H1 (cell line): Measurements from ENCODE around the gene EHBP1. TPM values are rescaled to one million over a fixed set of nuclear protein-coding genes. Genes with fewer than 3 reads are reported as not detected.

Experiments used
- CTCF ChIA-PET: fragments of 300-600 bp; sonication (Branson Sonifier 250); formaldehyde crosslinking; loops from one replicate; lab custom pipeline; 2021; ENCODE audit not compliant: partially characterized antibody; lab: Charles Lee
- POLR2A ChIA-PET: fragments of 300-600 bp; sonication (Branson Sonifier 250); formaldehyde crosslinking; loops from one replicate; lab custom pipeline; 2021; ENCODE audit warnings: inconsistent platforms; ENCODE audit not compliant: partially characterized antibody; lab: Charles Lee
- DNase-seq, 2 experiments: peaks; one replicate each; pipeline versions ENCODE4 v3.0.0 to v3.0.0-alpha.2; 2010 to 2022; ENCODE audit warnings: low spot score in 2 of 2, low read depth in 1 of 2, mixed read lengths in 1 of 2
- FAIRE-seq: peaks from 2 replicates; lab custom pipeline; 2011; peaks lifted over from hg19 to GRCh38; lab: Jason Lieb, UNC
- H2AFZ ChIP-seq: 2 replicates; pipeline ENCODE4 v1.8.1; 2012; ENCODE audit warnings: low read length, inconsistent platforms
- H2AK5ac ChIP-seq: 2 replicates; pipeline ENCODE4 v1.6.1; 2013; ENCODE audit warnings: low read depth, low read length
- H2BK120ac ChIP-seq: replicated peaks from 2 replicates; pipeline ENCODE3; 2013; ENCODE audit warnings: low read depth, low read length, inconsistent platforms
- H2BK12ac ChIP-seq: 2 replicates; pipeline ENCODE4 v1.6.1; 2013; ENCODE audit warnings: low read depth, low read length
- H2BK15ac ChIP-seq: 2 replicates; pipeline ENCODE4 v1.6.1; 2013; ENCODE audit warnings: low read length
- H2BK20ac ChIP-seq: 2 replicates; pipeline ENCODE4 v1.6.1; 2013; ENCODE audit warnings: low read length
- H2BK5ac ChIP-seq: 2 replicates; pipeline ENCODE4 v1.6.1; 2013; ENCODE audit warnings: low read depth, low read length
- H3K14ac ChIP-seq: 2 replicates; pipeline ENCODE4 v1.6.1; 2013; ENCODE audit warnings: inconsistent platforms; ENCODE audit not compliant: insufficient read length
- H3K18ac ChIP-seq: 2 replicates; pipeline ENCODE4 v1.6.1; 2013; ENCODE audit warnings: low read length; ENCODE audit errors: extremely low read depth
- H3K23ac ChIP-seq: 2 replicates; pipeline ENCODE4 v1.6.1; 2013; ENCODE audit warnings: inconsistent platforms; ENCODE audit not compliant: insufficient read length
- H3K23me2 ChIP-seq: 2 replicates; pipeline ENCODE4 v1.6.1; 2013; ENCODE audit warnings: low read depth, low read length
- H3K27ac ChIP-seq: 2 replicates; pipeline ENCODE4 v1.6.1; 2011; ENCODE audit warnings: low read depth, low read length, inconsistent platforms
- H3K27me3 ChIP-seq, 4 experiments: replicated peaks in 1 of 4; 1 replicate in 1 of 4; 2 replicates in 3 of 4; pipeline versions ENCODE4 v1.6.1 to v1.8.1; 2011 to 2013; ENCODE audit warnings: low read length in 3 of 4, mild to moderate bottlenecking in 3 of 4, inconsistent platforms in 2 of 4, mixed read lengths in 2 of 4, moderate library complexity in 1 of 4; ENCODE audit not compliant: control insufficient read depth in 3 of 4, insufficient read depth in 3 of 4; ENCODE audit errors: extremely low read depth in 1 of 4
- H3K36me3 ChIP-seq, 4 experiments: 2 replicates each; pipeline versions ENCODE4 v1.6.1 to v1.8.1; 2011 to 2013; ENCODE audit warnings: mild to moderate bottlenecking in 4 of 4, low read length in 3 of 4, moderate library complexity in 2 of 4, control low read depth in 1 of 4, inconsistent platforms in 1 of 4; ENCODE audit not compliant: insufficient read depth in 4 of 4, control insufficient read depth in 2 of 4
- H3K4ac ChIP-seq: replicated peaks from 2 replicates; pipeline ENCODE3; 2013; ENCODE audit warnings: low read length, low read depth, mixed read lengths, inconsistent platforms; ENCODE audit not compliant: insufficient read length
- H3K4me1 ChIP-seq, 4 experiments: replicated peaks in 1 of 4; 1 replicate in 1 of 4; 2 replicates in 3 of 4; pipeline versions ENCODE4 v1.6.1 to v1.8.1; 2011 to 2013; ENCODE audit warnings: low read length in 3 of 4, inconsistent platforms in 2 of 4, mixed read lengths in 1 of 4; ENCODE audit not compliant: insufficient read depth in 4 of 4, control insufficient read depth in 3 of 4
- H3K4me2 ChIP-seq, 2 experiments: 2 replicates each; pipeline versions ENCODE4 v1.6.1 to v1.8.1; 2011 to 2013; ENCODE audit warnings: low read depth in 2 of 2, low read length in 2 of 2, control low read depth in 1 of 2, inconsistent platforms in 1 of 2, mild to moderate bottlenecking in 1 of 2; ENCODE audit not compliant: insufficient read depth in 1 of 2
- H3K4me3 ChIP-seq, 4 experiments: fragments of 200-600, 300-600 bp in 1 of 4; sonication (generic), shearing (Covaris generic), sonication (Bioruptor Twin) in 1 of 4; 2 replicates each; pipeline versions ENCODE4 v1.5.1 to v1.8.1; 2011 to 2016; ENCODE audit warnings: low read length in 4 of 4, low read depth in 3 of 4, control low read depth in 2 of 4, inconsistent platforms in 2 of 4, mild to moderate bottlenecking in 2 of 4, mixed read lengths in 1 of 4, moderate library complexity in 1 of 4; ENCODE audit not compliant: insufficient read depth in 2 of 4; ENCODE audit errors: extremely low read depth in 1 of 4
- H3K56ac ChIP-seq: replicated peaks from 2 replicates; pipeline ENCODE3; 2013; ENCODE audit warnings: low read depth, mild to moderate bottlenecking, mixed read lengths, low read length, inconsistent platforms; ENCODE audit not compliant: insufficient read length
- H3K79me1 ChIP-seq: 2 replicates; pipeline ENCODE4 v1.6.1; 2013; ENCODE audit warnings: low read depth, low read length, control low read depth
- H3K79me2 ChIP-seq, 2 experiments: 2 replicates each; pipeline versions ENCODE4 v1.6.1 to v1.8.1; 2012 to 2013; ENCODE audit warnings: low read length in 2 of 2, mild to moderate bottlenecking in 2 of 2, inconsistent platforms in 1 of 2; ENCODE audit not compliant: insufficient read depth in 2 of 2, control insufficient read depth in 1 of 2
- H3K9ac ChIP-seq, 4 experiments: replicated peaks in 1 of 4; 1 replicate in 1 of 4; 2 replicates in 3 of 4; pipeline versions ENCODE4 v1.6.1 to v1.8.1; 2011 to 2013; ENCODE audit warnings: low read depth in 3 of 4, low read length in 3 of 4, control low read depth in 2 of 4, mild to moderate bottlenecking in 2 of 4, moderate library complexity in 2 of 4, inconsistent platforms in 1 of 4; ENCODE audit errors: extremely low read depth in 1 of 4
- H3K9me3 ChIP-seq, 2 experiments: 2 replicates each; pipeline versions ENCODE4 v1.6.1 to v1.8.1; 2012 to 2013; ENCODE audit warnings: mild to moderate bottlenecking in 2 of 2, moderate library complexity in 2 of 2, control low read depth in 1 of 2, inconsistent platforms in 1 of 2, low read depth in 1 of 2, low read length in 1 of 2, mixed read lengths in 1 of 2; ENCODE audit not compliant: insufficient read depth in 2 of 2
- H4K20me1 ChIP-seq, 2 experiments: replicated peaks in 1 of 2; 2 replicates each; pipeline versions ENCODE3 to v1.8.1; 2011 to 2013; ENCODE audit warnings: inconsistent platforms in 2 of 2, low read length in 2 of 2, mild to moderate bottlenecking in 1 of 2; ENCODE audit not compliant: insufficient read depth in 2 of 2, control insufficient read depth in 1 of 2
- H4K5ac ChIP-seq: 2 replicates; pipeline ENCODE4 v1.6.1; 2013; ENCODE audit warnings: low read length, low read depth, mixed read lengths, inconsistent platforms; ENCODE audit not compliant: insufficient read length
- H4K8ac ChIP-seq: 2 replicates; pipeline ENCODE4 v1.8.0; 2013; ENCODE audit warnings: mild to moderate bottlenecking, moderate library complexity, low read length, inconsistent platforms; ENCODE audit not compliant: insufficient read depth; ENCODE audit errors: extremely low read depth
- H4K91ac ChIP-seq: replicated peaks from 2 replicates; pipeline ENCODE3; 2013; ENCODE audit warnings: low read length, mixed read lengths, inconsistent platforms; ENCODE audit not compliant: insufficient read length
- TAF1 ChIP-seq: IDR thresholded peaks from 2 replicates; pipeline ENCODE4 v1.6.1; 2011; ENCODE audit warnings: mild to moderate bottlenecking, low read depth, low read length
- TBP ChIP-seq: IDR thresholded peaks from 2 replicates; pipeline ENCODE4 v1.6.1; 2011; ENCODE audit warnings: low read depth, low read length, improper control_type of control experiment
- TEAD4 ChIP-seq: IDR thresholded peaks from 2 replicates; pipeline ENCODE4 v1.6.1; 2012; ENCODE audit warnings: low read depth, low read length, inconsistent platforms, mixed read lengths
- WGBS, 2 experiments: shearing (Covaris generic) in 1 of 2; methylation state at CpG; one replicate each; pipeline versions ENCODE4 v1.1.6 to v1.1.7; 2013 to 2015; ENCODE audit warnings: low lambda C conversion rate in 2 of 2, mixed read lengths in 2 of 2, inconsistent platforms in 1 of 2, low coverage in 1 of 2, missing lambda C conversion rate in 1 of 2; ENCODE audit not compliant: insufficient replicate concordance in 2 of 2, insufficient coverage in 1 of 2, insufficient read length in 1 of 2; ENCODE audit errors: extremely low coverage in 1 of 2, missing lambda C conversion rate in 1 of 2; 5-methylcytosine and 5-hydroxymethylcytosine counted together
- polyA plus RNA-seq, 7 experiments: library from polyadenylated mRNA; depleted of rRNA in 3 of 7; stranded (reverse) in 5 of 7; unstranded in 2 of 7; fragments of >200 nt in 5 of 7; fragments of 200-250 nt in 2 of 7; gene quantifications; 1 replicate in 5 of 7; 2 replicates in 1 of 7; 4 replicates in 1 of 7; pipeline versions ENCODE4 v1.2.1 to v1.2.3, GENCODE V29; 2011 to 2013; ENCODE audit warnings: missing spikeins in 2 of 7, mixed read lengths in 2 of 7
- total RNA-seq: library from RNA; stranded (reverse); fragmentation: NEBNext Ultra II Directional; extraction: Animal tissue kit (Norgen Biotek cat#: 25700); gene quantifications from 2 replicates; pipeline ENCODE4 v1.2.1, GENCODE V29; 2021

EHBP1 gene
- total and polyA plus RNA-seq, 2 of the 8 experiments (the other 6 are each of a cell fraction or from before 2014, with no cell fraction given): 12.0 to 64.1 TPM

GRCh38 chr2:62757029-62757428, 51.5 kb downstream of the EHBP1 start:
- H2AK5ac ChIP-seq: no peak overlapping the region
- no peak overlapping the region for H3K4me2 ChIP-seq
- no peak overlapping the region for H2BK5ac ChIP-seq
- H3K79me2 ChIP-seq: peaks cover 0 to 32% of the 10 kb centered on the region in 2 experiments; a peak in 2 of 4 replicates
- no peak overlapping the region for H2BK20ac ChIP-seq
- no peaks in the 10 kb centered on the region for H3K27me3 ChIP-seq
- no peak overlapping the region for H3K18ac ChIP-seq
- no peak for TF ChIP-seq TAF1
- no peak for TF ChIP-seq TBP
- no peak for TF ChIP-seq TEAD4
- no peaks in the 10 kb centered on the region for H3K23me2 ChIP-seq
- H3K9me3 ChIP-seq: peaks cover 13 to 16% of the 10 kb centered on the region in 2 experiments
- no peak overlapping the region for H3K56ac ChIP-seq
- no peak overlapping the region for H2BK15ac ChIP-seq
- H2AFZ ChIP-seq: no peak overlapping the region
- DNase-seq (no peak), FAIRE-seq (no peak)
- H3K36me3 ChIP-seq: peaks cover 0 to 9% (median 2%) of the 10 kb centered on the region in 4 experiments; a peak in 3 of 8 replicates
- 91% methylated on average over 3 of the region's 3 CpGs; no CpG with 5 or more reads in 1 of the 2 experiments for WGBS, 2 experiments
- POLR2A ChIA-PET: no interaction called here
- H3K9ac ChIP-seq: no peak overlapping the region
- CTCF ChIA-PET: interaction anchor here (1.8 to 2.0 kb wide), 2 partner anchors 18 to 300 kb away, joined by 6 to 7 read pairs; no protein-coding TSS in a partner anchor
- H3K4me1 ChIP-seq: no peaks in the 10 kb centered on the region
- no peak overlapping the region for H4K8ac ChIP-seq
- H3K79me1 ChIP-seq: no peaks in the 10 kb centered on the region; the same call in none of the 2 replicates
- H3K4ac ChIP-seq: no peak overlapping the region
- no peak overlapping the region for H4K5ac ChIP-seq
- H2BK12ac ChIP-seq: no peak overlapping the region
- H3K27ac ChIP-seq: no peak overlapping the region
- H4K91ac ChIP-seq: no peak overlapping the region
- H3K14ac ChIP-seq: no peak overlapping the region
- H4K20me1 ChIP-seq: no peaks in the 10 kb centered on the region
- H2BK120ac ChIP-seq: no peak overlapping the region
- H3K23ac ChIP-seq: no peak overlapping the region
- no peak overlapping the region for H3K4me3 ChIP-seq
